DLD1 (cell line): ENCODE results near the gene GRK2.
"Not testable (repeated sequence)": the region's sequence is repeated elsewhere in the genome, so short reads cannot be mapped to it uniquely, and the experiment has no call there.

Experiments used
- in situ Hi-C: cut with HindIII; loops from 2 replicates; pipeline ENCODE4 v1.10.0; 2017; ENCODE audit warnings: low sequenced_read_pairs

Gene GRK2

GRCh38 chr11:67311051-67311555 lies 44.8 kb downstream of the GRK2 start:
- in situ Hi-C loops = no loop called here

GRCh38 chr11:67311556-67312082 lies 45.3 kb downstream of the GRK2 start:
- in situ Hi-C loops = no loop called here

GRCh38 chr11:67312187-67313021 lies 46.1 kb downstream of the GRK2 start:
- in situ Hi-C loops = no loop called here

- in situ Hi-C loops = no loop called here
These were observed 47.0 kb downstream of the GRK2 start for GRCh38 chr11:67313125-67313890.

- in situ Hi-C loops = no loop called here
These were observed 47.9 kb downstream of the GRK2 start for GRCh38 chr11:67314218-67314617.

GRCh38 chr11:67315325-67315909 lies 49.1 kb downstream of the GRK2 start:
- in situ Hi-C loops = no loop called here

GRCh38 chr11:67316882-67317204 lies 50.6 kb downstream of the GRK2 start:
- in situ Hi-C loops = no loop called here

- in situ Hi-C loops = no loop called here
These were observed 51.1 kb downstream of the GRK2 start for GRCh38 chr11:67317205-67317887.

GRCh38 chr11:67317888-67318555 lies 51.7 kb downstream of the GRK2 start:
- in situ Hi-C loops = no loop called here

- in situ Hi-C loops = not testable (repeated sequence)
These were observed 52.6 kb downstream of the GRK2 start for GRCh38 chr11:67318876-67319275.

- in situ Hi-C loops = no loop called here
These were observed 53.7 kb downstream of the GRK2 start for GRCh38 chr11:67320011-67320410.

GRCh38 chr11:67320691-67321090 lies 54.4 kb downstream of the GRK2 start:
- in situ Hi-C loops = no loop called here

GRCh38 chr11:67321313-67321871 lies 55.1 kb downstream of the GRK2 start:
- in situ Hi-C loops = no loop called here

- in situ Hi-C loops = no loop called here
These were observed 55.8 kb downstream of the GRK2 start for GRCh38 chr11:67322049-67322448.

- in situ Hi-C loops = no loop called here
These were observed 57.3 kb downstream of the GRK2 start for GRCh38 chr11:67323526-67323925.

- in situ Hi-C loops = loop anchor here (25.0 kb wide), 2 partner anchors 95 to 195 kb away; no protein-coding TSS in a partner anchor
These were observed 65.9 kb downstream of the GRK2 start for GRCh38 chr11:67332081-67332691.
